ENCODE data around the gene MYL9.

The MYL9 gene

GRCh38 chr20:36532388-36532787, 8.9 kb upstream of the MYL9 start:
- Mint-ChIP-seq H3K27ac (ENCODE audit: low read depth) (no peak overlapping the region), H3K4me1 (no peaks in the 10 kb centered on the region), H3K9me3 (no peaks in the 10 kb centered on the region), H3K27me3 (no peaks in the 10 kb centered on the region), H3K36me3 (ENCODE audit: insufficient read depth) (peaks cover 9% of the 10 kb centered on the region), H3K4me3 (no peak overlapping the region)
- ATAC-seq (replicated peaks; ENCODE audit: extremely low read depth, poor library complexity, severe bottlenecking) (no peak), DNase-seq (ENCODE audit: low spot score in 2 of 2) (no peak)

DNA sequence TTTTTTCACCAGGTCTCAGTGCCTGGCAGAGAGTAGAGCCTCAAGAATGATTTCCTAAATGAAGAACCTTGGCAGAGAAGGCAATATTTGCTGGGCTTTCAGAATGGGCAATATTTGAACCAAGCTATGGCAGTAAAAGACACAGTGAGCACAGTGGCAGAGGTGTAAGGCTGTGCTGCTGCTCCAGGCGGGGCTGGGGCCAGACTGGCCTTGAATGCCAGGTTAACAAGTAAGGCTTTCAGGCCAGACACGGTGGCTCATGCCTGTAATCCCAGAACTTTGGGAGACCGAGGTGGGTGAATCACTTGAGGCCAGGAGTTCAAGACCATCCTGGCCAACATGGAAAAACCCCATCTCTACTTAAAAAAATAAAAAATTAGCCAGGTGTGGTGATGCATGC, 8.5 kb upstream of the MYL9 start:
- Mint-ChIP-seq H3K4me1 (no peaks in the 10 kb centered on the region), H3K27me3 (no peaks in the 10 kb centered on the region), H3K27ac (ENCODE audit: low read depth) (no peak overlapping the region), H3K4me3 (no peak overlapping the region), H3K9me3 (no peaks in the 10 kb centered on the region), H3K36me3 (ENCODE audit: insufficient read depth) (peaks cover 6% of the 10 kb centered on the region)
- no peak for ATAC-seq (replicated peaks; ENCODE audit: extremely low read depth, poor library complexity, severe bottlenecking)
- no peak for DNase-seq (ENCODE audit: low spot score in 2 of 2)

DNA sequence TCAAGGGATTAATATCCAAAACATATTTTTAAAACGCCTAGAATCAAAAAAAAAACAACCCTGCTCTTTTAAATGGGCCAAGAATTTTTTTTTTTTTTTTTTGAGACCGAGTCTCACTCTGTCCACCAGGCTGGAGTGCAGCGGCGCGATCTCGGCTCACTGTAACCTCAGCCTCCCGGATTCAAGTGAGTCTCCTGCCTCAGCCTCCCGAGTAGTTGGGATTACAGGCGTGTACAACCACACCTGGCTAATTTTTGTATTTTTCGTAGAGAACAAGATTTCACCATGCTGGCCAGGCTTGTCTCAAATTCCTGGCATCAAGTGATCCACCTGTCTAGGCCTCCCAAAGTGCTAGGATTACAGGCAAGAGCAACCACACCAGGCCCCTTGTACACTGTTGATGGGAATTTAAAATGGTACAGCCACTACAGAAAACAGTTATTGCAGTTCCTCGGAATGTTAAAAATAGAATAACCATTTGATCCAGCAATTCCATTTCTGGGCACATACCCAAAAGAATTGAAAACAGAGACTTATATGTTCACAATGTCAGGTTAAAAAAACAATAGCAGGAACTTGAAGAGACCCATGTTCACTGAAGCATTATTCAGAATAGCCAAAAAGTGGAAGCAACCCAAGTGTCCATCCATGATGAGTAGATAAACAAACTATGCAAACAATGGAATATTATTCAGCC, 3.1 kb upstream of the MYL9 start:
- Mint-ChIP-seq H3K4me1 (no peaks in the 10 kb centered on the region), H3K36me3 (ENCODE audit: insufficient read depth) (no peaks in the 10 kb centered on the region), H3K9me3 (no peaks in the 10 kb centered on the region), H3K27ac (ENCODE audit: low read depth) (no peak overlapping the region), H3K4me3 (no peak overlapping the region), H3K27me3 (no peaks in the 10 kb centered on the region)
- DNase-seq (ENCODE audit: low spot score in 2 of 2): no peak
- ATAC-seq (replicated peaks; ENCODE audit: extremely low read depth, poor library complexity, severe bottlenecking): no peak

DNA sequence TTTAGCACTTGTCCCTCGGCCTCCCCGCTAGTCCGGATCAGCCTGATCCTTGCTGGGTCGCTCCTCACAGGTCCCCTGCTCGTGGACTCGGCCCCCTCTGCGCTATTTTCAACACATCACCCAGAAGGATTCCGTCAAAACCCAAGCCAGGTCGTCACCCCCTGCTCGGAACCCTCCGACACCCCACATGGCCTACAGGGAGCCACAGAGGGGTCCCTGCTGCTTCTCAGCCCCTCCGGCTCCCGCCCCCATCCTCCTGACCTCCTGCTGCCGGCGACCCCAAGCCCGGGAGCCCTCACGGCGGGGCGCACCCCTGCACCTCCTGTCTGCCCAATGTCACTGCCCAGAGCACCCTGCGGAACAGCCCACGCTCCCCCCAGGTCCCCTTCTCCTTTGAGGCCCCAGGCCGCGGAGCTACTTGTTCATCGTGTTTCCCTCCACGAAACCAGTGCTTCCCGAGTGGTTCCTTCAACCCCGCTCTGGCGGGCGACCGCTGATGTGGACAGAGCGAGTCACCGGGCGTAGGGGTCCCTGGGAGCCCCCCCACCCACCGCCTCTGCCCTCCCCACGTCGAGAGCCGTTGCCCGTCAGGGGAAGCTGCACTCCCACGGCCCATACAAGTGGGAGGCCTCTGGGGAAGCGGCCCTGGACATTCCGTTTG, 638 bp upstream of the MYL9 start:
- peaks cover 4% of the 10 kb centered on the region for H3K4me1 Mint-ChIP-seq
- no peaks in the 10 kb centered on the region for H3K9me3 Mint-ChIP-seq
- no peaks in the 10 kb centered on the region for H3K27me3 Mint-ChIP-seq
- no peak for DNase-seq (ENCODE audit: low spot score in 2 of 2)
- H3K27ac Mint-ChIP-seq (ENCODE audit: low read depth): no peak overlapping the region
- ATAC-seq (replicated peaks; ENCODE audit: extremely low read depth, poor library complexity, severe bottlenecking): no peak
- H3K36me3 Mint-ChIP-seq (ENCODE audit: insufficient read depth): peaks cover 3% of the 10 kb centered on the region
- H3K4me3 Mint-ChIP-seq: no peak overlapping the region

- H3K36me3 Mint-ChIP-seq (ENCODE audit: insufficient read depth): peaks cover 3% of the 10 kb centered on the region
- H3K4me1 Mint-ChIP-seq: peaks cover 4% of the 10 kb centered on the region
- no peak overlapping the region for H3K27ac Mint-ChIP-seq (ENCODE audit: low read depth)
- no peaks in the 10 kb centered on the region for H3K27me3 Mint-ChIP-seq
- H3K4me3 Mint-ChIP-seq: no peak overlapping the region
- no peak for DNase-seq (ENCODE audit: low spot score in 2 of 2)
- H3K9me3 Mint-ChIP-seq: no peaks in the 10 kb centered on the region
- ATAC-seq (replicated peaks; ENCODE audit: extremely low read depth, poor library complexity, severe bottlenecking): no peak
Measured at GRCh38 chr20:36541768-36542488, 609 bp downstream of the MYL9 start.

DNA sequence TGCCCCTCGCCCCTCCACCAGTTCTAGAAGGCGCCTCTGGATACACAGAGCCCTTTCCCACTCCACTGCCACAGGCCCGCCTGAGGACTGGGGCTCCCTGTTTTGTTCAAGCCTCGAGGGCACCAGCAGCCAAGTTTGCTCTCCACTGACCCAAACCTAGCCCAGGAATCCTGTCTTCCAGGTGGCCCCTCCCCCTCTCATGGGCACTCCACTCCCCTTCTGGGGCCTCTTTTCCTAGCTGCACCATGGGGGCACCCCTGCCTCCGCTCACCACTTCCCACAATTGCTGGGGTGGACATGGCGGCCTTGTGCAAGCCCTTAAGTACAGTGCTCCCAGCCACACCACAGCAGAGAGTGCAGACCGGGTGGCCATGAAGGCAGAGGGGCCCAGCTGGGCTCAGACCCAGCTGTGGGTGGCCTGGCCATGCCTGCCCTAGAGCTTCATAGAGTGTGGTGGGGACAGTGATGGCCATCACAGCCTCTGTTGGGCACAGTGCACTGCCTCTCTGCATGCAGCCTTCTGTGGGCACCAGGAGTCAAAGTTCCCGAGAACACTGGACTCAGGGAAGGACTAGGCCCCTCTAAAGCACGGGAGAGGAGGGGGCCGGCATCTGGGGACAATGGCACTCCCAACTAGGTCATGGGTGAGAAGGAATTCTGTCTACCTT, 1.3 kb downstream of the MYL9 start:
- Mint-ChIP-seq H3K9me3 (no peaks in the 10 kb centered on the region), H3K36me3 (ENCODE audit: insufficient read depth) (peaks cover 3% of the 10 kb centered on the region), H3K27ac (ENCODE audit: low read depth) (no peak overlapping the region), H3K4me3 (no peak overlapping the region), H3K27me3 (no peaks in the 10 kb centered on the region), H3K4me1 (peaks cover 4% of the 10 kb centered on the region)
- DNase-seq (ENCODE audit: low spot score in 2 of 2) (no peak), ATAC-seq (replicated peaks; ENCODE audit: extremely low read depth, poor library complexity, severe bottlenecking) (no peak)

- H3K9me3 Mint-ChIP-seq: no peaks in the 10 kb centered on the region
- no peak overlapping the region for H3K27ac Mint-ChIP-seq (ENCODE audit: low read depth)
- H3K36me3 Mint-ChIP-seq (ENCODE audit: insufficient read depth): peaks cover 3% of the 10 kb centered on the region
- peaks cover 4% of the 10 kb centered on the region for H3K4me1 Mint-ChIP-seq
- DNase-seq (ENCODE audit: low spot score in 2 of 2): no peak
- H3K4me3 Mint-ChIP-seq: no peak overlapping the region
- H3K27me3 Mint-ChIP-seq: no peaks in the 10 kb centered on the region
- no peak for ATAC-seq (replicated peaks; ENCODE audit: extremely low read depth, poor library complexity, severe bottlenecking)
Measured at GRCh38 chr20:36543184-36544133, 2.1 kb downstream of the MYL9 start.

GRCh38 chr20:36544134-36545018, 3.1 kb downstream of the MYL9 start:
- H3K27me3 Mint-ChIP-seq: no peaks in the 10 kb centered on the region
- DNase-seq (ENCODE audit: low spot score in 2 of 2): no peak
- no peak overlapping the region for H3K27ac Mint-ChIP-seq (ENCODE audit: low read depth)
- peaks cover 4% of the 10 kb centered on the region for H3K4me1 Mint-ChIP-seq
- H3K36me3 Mint-ChIP-seq (ENCODE audit: insufficient read depth): peaks cover 3% of the 10 kb centered on the region
- H3K9me3 Mint-ChIP-seq: no peaks in the 10 kb centered on the region
- H3K4me3 Mint-ChIP-seq: no peak overlapping the region
- ATAC-seq (replicated peaks; ENCODE audit: extremely low read depth, poor library complexity, severe bottlenecking): no peak

DNA sequence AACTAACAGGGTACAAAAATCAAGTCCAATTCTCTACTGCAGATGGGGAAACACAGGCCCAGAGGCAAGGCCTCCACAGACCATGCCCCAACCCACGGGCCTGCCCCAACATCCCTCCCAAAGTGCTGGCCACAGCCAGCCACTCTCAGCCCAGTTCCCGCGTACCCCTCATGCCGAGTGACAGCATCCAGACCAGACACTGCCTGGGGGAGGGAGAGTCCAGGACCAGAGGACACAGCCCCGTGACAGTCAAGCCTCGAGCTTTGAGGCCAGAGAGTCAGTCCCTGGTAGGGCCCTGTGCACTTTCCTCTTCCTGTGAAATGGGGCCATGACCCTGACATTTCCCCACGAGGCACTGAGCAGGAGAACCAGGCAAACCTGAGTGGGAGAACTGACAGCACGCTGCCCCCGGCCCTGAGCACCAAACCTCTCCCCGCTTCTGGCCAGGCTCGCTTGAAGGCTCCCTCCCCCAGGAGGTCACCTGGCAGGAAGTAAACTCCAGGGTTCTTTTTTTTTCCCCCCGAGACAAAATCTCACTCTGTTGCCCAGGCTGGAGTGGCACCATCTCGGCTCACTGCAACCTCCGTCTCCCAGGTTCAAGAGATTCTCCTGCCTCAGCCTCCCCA, 4.9 kb downstream of the MYL9 start:
- DNase-seq (ENCODE audit: low spot score in 2 of 2): no peak
- no peak for ATAC-seq (replicated peaks; ENCODE audit: extremely low read depth, poor library complexity, severe bottlenecking)
- H3K27ac Mint-ChIP-seq (ENCODE audit: low read depth): peak overlapping the region; percentile 51
- H3K9me3 Mint-ChIP-seq: no peaks in the 10 kb centered on the region
- peaks cover 3% of the 10 kb centered on the region for H3K36me3 Mint-ChIP-seq (ENCODE audit: insufficient read depth)
- no peaks in the 10 kb centered on the region for H3K27me3 Mint-ChIP-seq
- H3K4me1 Mint-ChIP-seq: peaks cover 4% of the 10 kb centered on the region
- no peak overlapping the region for H3K4me3 Mint-ChIP-seq

GRCh38 chr20:36547186-36548005, 6.1 kb downstream of the MYL9 start:
- Mint-ChIP-seq H3K4me3 (no peak overlapping the region), H3K9me3 (no peaks in the 10 kb centered on the region)

More at GRCh38 chr20:36547186-36548005, 6.1 kb downstream of the MYL9 start:
- Mint-ChIP-seq H3K27me3 (no peaks in the 10 kb centered on the region), H3K36me3 (ENCODE audit: insufficient read depth) (peaks cover 3% of the 10 kb centered on the region), H3K4me1 (peaks cover 4% of the 10 kb centered on the region), H3K27ac (ENCODE audit: low read depth) (no peak overlapping the region)
- no peak for ATAC-seq (replicated peaks; ENCODE audit: extremely low read depth, poor library complexity, severe bottlenecking)
- DNase-seq (ENCODE audit: low spot score in 2 of 2): no peak
